Mucosa of rectum (tissue), 2 donors: ENCODE results near the gene CLDN3.
A peak's percentile ranks its signal among the peaks of the same experiment; 100 is the strongest.

Experiments
- H3K27ac ChIP-seq, 2 donors: one replicate each; pipeline ENCODE4 v1.7.0; 2013; ENCODE audit warnings: inconsistent platforms in 2 of 2, low read depth in 2 of 2, low read length in 2 of 2
- H3K27me3 ChIP-seq, 2 donors: one replicate each; pipeline ENCODE4 v1.7.0; 2013; ENCODE audit warnings: low read length in 2 of 2; ENCODE audit not compliant: control insufficient read depth in 2 of 2, insufficient read depth in 2 of 2
- H3K36me3 ChIP-seq, 2 donors: one replicate each; pipeline ENCODE4 v1.7.0; 2013; ENCODE audit warnings: low read length in 2 of 2; ENCODE audit not compliant: control insufficient read depth in 2 of 2, insufficient read depth in 2 of 2
- H3K4me1 ChIP-seq, 2 donors: one replicate each; pipeline ENCODE4 v1.7.0; 2013; ENCODE audit warnings: low read length in 2 of 2, mild to moderate bottlenecking in 1 of 2; ENCODE audit not compliant: control insufficient read depth in 2 of 2, insufficient read depth in 2 of 2
- H3K4me3 ChIP-seq, 2 donors: one replicate each; pipeline ENCODE4 v1.7.0; 2013; ENCODE audit warnings: low read length in 2 of 2
- H3K9ac ChIP-seq, 2 donors: one replicate each; pipeline ENCODE4 v1.7.0; 2013; ENCODE audit warnings: low read length in 2 of 2, low read depth in 1 of 2, mild to moderate bottlenecking in 1 of 2
- H3K9me3 ChIP-seq, 2 donors: one replicate each; pipeline ENCODE4 v1.7.0; 2013; ENCODE audit warnings: low read length in 2 of 2; ENCODE audit not compliant: control insufficient read depth in 2 of 2
- donor health status: healthy.
- donor health status: Normal muscosa, but diverticular disease.

Gene CLDN3

GRCh38 chr7:73774923-73775322 lies 4.9 kb upstream of the CLDN3 start:
- H3K9ac ChIP-seq: no peak overlapping the region
- H3K27ac ChIP-seq: peak overlapping the region; percentile 94 to 98
- H3K27me3 ChIP-seq: peaks cover 3 to 4% of the 10 kb centered on the region in 2 donors
- no peaks in the 10 kb centered on the region for H3K9me3 ChIP-seq
- H3K36me3 ChIP-seq: no peaks in the 10 kb centered on the region
- no peak overlapping the region for H3K4me3 ChIP-seq
- H3K4me1 ChIP-seq: peaks cover 15 to 22% of the 10 kb centered on the region in 2 donors

- Histone ChIP-seq H3K36me3 (peaks cover under 1 to 5% of the 10 kb centered on the region in 2 donors), H3K27me3 (peaks cover 3 to 4% of the 10 kb centered on the region in 2 donors), H3K4me1 (peaks cover 15 to 22% of the 10 kb centered on the region in 2 donors), H3K9ac (peak overlapping the region; percentile 55 to 68), H3K9me3 (no peaks in the 10 kb centered on the region), H3K27ac (peak overlapping the region; percentile 94 to 98), H3K4me3 (peak overlapping the region; percentile 33 to 57)
Observed at GRCh38 chr7:73773700-73774517, 3.8 kb upstream of the CLDN3 start.

GRCh38 chr7:73770860-73771670 lies 995 bp upstream of the CLDN3 start:
- Histone ChIP-seq H3K27ac (peak overlapping the region; percentile 99 to 100), H3K9ac (peak overlapping the region; percentile 87 to 98), H3K9me3 (no peaks in the 10 kb centered on the region), H3K4me1 (peaks cover 18 to 27% of the 10 kb centered on the region in 2 donors), H3K27me3 (peaks cover 6 to 8% of the 10 kb centered on the region in 2 donors), H3K36me3 (peaks cover 5 to 13% of the 10 kb centered on the region in 2 donors), H3K4me3 (peak overlapping the region; percentile 68 to 77)

GRCh38 chr7:73769481-73770001 lies 529 bp downstream of the CLDN3 start:
- Histone ChIP-seq H3K36me3 (peaks cover 5 to 13% of the 10 kb centered on the region in 2 donors), H3K4me3 (peak overlapping the region; percentile 77 to 85), H3K9me3 (no peaks in the 10 kb centered on the region), H3K27me3 (peaks cover 6 to 8% of the 10 kb centered on the region in 2 donors), H3K9ac (peak overlapping the region; percentile 97 to 98), H3K27ac (peak overlapping the region; percentile 99 to 100), H3K4me1 (peaks cover 15 to 26% of the 10 kb centered on the region in 2 donors)

GRCh38 chr7:73768641-73769480 lies 1.2 kb downstream of the CLDN3 start:
- Histone ChIP-seq H3K4me3 (peak overlapping the region; percentile 77 to 85), H3K4me1 (peaks cover 15 to 20% of the 10 kb centered on the region in 2 donors), H3K36me3 (peaks cover 5 to 13% of the 10 kb centered on the region in 2 donors), H3K27me3 (peaks cover 6 to 8% of the 10 kb centered on the region in 2 donors), H3K9me3 (no peaks in the 10 kb centered on the region), H3K9ac (peak overlapping the region; percentile 97 to 98), H3K27ac (peak overlapping the region; percentile 99 to 100)

GRCh38 chr7:73766556-73767229 lies 3.4 kb downstream of the CLDN3 start:
- peak overlapping the region; percentile 20 to 98 for H3K9ac ChIP-seq
- H3K27ac ChIP-seq: peak overlapping the region; percentile 99 to 100
- peaks cover 11 to 15% of the 10 kb centered on the region in 2 donors for H3K4me1 ChIP-seq
- peaks cover 5 to 13% of the 10 kb centered on the region in 2 donors for H3K36me3 ChIP-seq
- H3K27me3 ChIP-seq: peaks cover 6 to 8% of the 10 kb centered on the region in 2 donors
- H3K9me3 ChIP-seq: no peaks in the 10 kb centered on the region
- peak overlapping the region; percentile 44 to 85 for H3K4me3 ChIP-seq

- Histone ChIP-seq H3K9me3 (no peaks in the 10 kb centered on the region), H3K9ac (no peak overlapping the region), H3K4me3 (no peak overlapping the region), H3K27ac (no peak overlapping the region), H3K27me3 (no peaks in the 10 kb centered on the region), H3K4me1 (peaks cover 8 to 17% of the 10 kb centered on the region in 2 donors), H3K36me3 (no peaks in the 10 kb centered on the region)
Observed at GRCh38 chr7:73762659-73762999, 7.4 kb downstream of the CLDN3 start.

- Histone ChIP-seq H3K9ac (no peak overlapping the region), H3K4me3 (no peak overlapping the region), H3K36me3 (no peaks in the 10 kb centered on the region), H3K27me3 (no peaks in the 10 kb centered on the region), H3K4me1 (peaks cover 5 to 15% of the 10 kb centered on the region in 2 donors), H3K27ac (peak overlapping the region in 1 of 2 donors; percentile 9), H3K9me3 (no peaks in the 10 kb centered on the region)
Observed at GRCh38 chr7:73761854-73762658, 8.0 kb downstream of the CLDN3 start.
